MM.1S (cell line): ENCODE results near the gene CBR3.

ENCODE experiments used
- CTCF ChIP-seq: fragments of 300-600 bp; sonication (generic); IDR thresholded peaks from 2 replicates; pipeline ENCODE4 v1.5.1; 2016; ENCODE audit warnings: antibody characterized with exemption, low read length, mixed read lengths
- EZH2 ChIP-seq: fragments of 300-600 bp; sonication (generic); optimal IDR thresholded peaks from 2 replicates; pipeline ENCODE3; 2017; ENCODE audit warnings: low read depth, mild to moderate bottlenecking, antibody characterized with exemption, low read length, mixed read lengths

- TF ChIP-seq CTCF (no peak), EZH2 (no peak)
Measured at GRCh38 chr21:36148886-36149285, 14.0 kb downstream of the CBR3 start.
